Kasumi-1 (cell line): ENCODE measurements around the gene TMSB15B.
"Not testable (repeated sequence)": the region's sequence is repeated elsewhere in the genome, so short reads cannot be mapped to it uniquely, and the experiment has no call there.

Experiments used
- DNase-seq, 2 experiments: peaks; one replicate each; lab custom pipeline; 2025; lab: John Stamatoyannopoulos, UW

Gene TMSB15B

DNA sequence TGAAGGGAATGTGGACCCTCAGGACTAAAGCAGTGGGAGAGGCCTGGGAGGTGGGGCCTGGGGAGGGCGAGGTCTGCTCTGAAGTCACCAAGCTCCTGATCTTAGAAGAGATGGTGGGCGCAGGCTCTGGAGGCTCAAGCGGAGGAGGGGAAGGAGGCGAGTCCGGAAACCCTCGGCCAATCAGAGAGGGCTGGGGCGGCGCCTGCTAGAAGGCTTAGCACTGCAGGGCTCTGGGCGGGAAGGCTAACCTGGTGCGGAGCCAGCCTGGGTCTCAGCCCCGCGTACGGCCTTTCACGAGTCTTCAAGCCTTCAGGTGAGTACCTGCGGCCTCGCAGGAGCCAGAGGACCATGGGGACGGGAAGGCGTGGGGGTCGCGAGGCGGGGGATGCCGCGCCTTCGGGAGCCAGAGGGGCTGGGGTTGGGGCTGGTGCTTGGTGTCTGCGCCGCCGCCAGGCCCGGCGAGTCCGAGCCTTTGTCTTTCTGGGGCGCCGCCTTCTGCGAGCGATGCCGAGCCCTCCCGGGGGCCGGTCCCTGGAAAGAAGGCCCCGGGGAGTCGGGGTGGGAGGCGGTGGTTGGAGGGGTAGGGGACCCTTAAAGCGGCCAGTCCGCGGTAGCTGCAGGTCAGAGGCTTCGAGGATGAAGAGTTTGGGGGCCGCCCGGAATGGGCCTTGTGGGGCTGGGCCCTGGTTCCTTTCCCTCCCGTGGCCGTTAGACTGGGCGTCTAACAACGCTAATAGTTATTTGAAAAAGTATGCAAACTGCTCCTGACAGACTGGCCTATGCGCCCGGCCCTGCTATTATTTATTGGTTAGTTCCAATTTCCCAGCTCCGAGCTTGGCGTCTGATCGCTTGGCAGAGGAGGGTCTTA lies at the start of gene TMSB15B:
TMSB15B (plus strand) TSS at position 217 of the 868 bp plus-strand sequence.
- not testable (repeated sequence) for DNase-seq

DNA sequence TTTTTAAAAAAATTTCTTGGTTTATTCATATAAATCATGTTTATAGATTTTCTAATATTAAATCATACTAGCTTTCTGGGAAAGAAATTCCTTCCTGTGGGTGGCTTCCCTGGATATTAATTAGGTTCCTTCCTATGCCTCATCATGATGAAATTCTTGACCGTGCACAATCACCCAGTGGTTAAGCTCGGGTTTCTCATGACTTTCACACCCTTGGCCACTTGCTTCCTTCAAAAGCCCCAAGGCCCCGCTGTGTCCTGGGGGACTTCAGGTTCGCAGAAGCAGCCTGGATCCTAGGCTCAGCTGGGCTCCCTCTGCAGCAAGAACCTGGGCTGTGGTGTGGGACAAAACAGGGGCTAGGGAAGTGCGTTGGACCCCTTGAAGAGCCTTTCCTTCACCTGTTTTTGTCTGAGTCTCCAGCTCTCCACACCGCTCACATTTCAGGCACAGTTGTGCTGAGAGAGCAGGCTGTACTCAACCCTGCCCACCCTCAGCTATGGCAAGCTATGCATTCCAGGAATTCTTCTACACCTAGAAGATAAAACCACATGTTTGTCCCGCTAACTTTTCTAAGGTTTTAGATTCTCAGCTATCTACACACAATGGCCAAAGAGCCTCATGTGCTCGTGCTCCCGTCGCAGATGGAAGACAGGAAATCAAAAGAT lies 48.9 kb upstream of the TMSB15B start:
- no peak for DNase-seq

DNA sequence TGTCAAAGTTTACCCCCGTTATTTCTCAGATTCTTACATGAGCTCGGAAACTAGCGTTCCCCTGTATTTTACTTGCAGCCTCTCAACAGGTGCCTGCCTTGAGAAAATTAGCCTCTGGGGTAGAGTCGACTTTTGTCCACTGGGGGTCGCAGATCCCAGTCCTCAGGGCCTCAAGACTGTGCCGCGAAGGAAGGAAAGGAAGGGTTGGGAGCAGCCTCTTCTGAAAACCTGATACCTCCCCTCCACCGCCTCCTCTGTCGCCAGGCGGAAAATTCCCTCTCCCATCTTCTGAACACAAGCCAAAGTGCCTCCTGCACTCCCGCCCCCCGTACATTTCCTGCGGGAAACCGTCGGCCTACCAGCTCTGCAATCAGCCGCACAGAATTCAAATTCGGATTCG lies 44.4 kb upstream of the TMSB15B start:
- peak; percentile 53 to 64 for DNase-seq

DNA sequence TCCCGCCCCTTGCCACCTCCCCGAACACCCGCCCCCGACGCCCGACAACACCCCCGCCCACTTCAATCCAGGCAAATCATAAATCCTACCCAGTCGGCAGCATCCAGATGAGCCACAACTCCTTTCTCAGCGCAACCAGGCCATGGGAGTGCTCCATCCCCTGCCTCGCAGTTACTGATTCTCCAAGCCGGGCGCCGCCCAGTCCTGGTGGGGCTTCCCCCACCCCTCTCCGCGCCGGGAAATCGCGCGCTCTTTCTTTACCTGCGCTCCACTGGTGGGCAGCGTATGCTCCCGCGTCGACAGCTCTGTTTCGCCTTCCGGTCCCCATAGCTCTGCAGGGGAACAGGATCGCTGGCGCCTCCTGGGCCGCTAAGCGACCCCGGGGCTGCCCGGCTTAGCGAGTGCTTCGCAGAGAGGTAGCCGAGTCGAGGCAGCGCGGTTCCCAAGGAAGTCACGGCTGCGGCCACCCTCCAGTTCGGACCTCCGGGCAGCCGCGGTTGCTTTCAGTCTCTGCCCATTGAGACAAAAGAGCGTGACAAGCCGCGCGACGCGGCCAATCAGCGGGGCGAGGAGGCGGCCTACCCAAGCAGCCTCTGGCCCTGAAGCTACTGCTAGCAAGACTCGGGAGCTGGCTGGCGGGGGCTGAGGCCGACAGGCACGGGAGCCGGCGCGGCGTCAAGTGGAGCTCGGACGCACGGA lies 43.7 kb upstream of the TMSB15B start:
- peak; percentile 28 to 39 for DNase-seq

DNA sequence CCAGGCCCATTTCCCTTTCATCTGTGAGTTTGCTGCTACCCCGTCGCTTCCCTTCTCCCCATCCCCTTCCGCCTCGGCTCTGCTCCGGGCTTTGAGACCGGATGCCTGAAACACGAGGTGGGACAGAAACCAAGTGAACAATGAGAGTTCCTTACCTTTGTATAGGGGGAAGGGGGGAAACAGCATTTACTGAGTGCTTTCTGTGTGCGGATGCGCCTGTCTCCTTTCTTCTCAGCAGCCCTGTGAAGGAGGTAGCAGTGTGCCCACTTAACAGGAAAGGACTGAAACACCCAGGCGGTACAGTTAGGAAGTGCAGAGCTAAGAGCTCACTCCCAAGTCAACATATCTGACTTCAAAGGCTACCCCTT lies 43.2 kb upstream of the TMSB15B start:
- peak; percentile 67 to 81 for DNase-seq

DNA sequence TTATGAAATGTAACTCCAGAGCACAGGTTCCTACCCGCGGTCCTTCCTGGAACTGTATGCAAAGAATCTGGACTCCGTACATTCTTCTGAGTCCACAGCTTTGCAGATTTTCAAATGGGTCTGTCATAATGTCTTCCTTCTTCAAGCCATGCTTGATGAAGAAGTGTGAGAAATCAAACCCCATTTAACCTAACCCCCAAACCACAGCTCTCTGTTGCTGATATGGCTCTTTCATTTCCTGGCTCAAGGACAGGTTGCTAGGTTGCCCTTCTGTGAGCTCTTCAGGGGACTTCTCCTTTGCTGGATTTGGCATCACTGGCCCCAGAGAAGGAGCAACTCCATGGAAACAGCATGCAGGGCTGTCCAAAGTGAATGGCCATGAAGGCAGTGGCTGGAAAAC lies 41.9 kb upstream of the TMSB15B start:
- not testable (repeated sequence) for DNase-seq

DNA sequence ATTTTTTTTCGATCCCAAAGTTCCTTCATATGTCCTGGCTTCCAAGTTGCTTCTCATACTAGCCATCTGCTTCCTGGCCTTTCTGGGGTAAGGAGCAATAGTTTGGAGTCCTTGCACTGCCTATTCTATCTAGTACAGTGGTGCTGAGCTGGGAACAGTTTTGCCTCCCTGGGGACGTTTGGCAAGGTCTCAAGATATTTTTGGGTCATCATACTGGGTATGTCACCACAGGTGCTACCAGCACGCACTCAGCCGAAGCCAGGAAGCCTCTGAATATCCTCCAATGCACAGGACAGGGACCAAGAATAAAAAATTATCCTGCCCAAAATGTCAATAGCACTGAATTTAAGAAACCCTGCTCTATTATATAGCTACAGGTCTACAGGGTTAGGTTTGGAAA lies 35.4 kb upstream of the TMSB15B start:
- DNase-seq: no peak

DNA sequence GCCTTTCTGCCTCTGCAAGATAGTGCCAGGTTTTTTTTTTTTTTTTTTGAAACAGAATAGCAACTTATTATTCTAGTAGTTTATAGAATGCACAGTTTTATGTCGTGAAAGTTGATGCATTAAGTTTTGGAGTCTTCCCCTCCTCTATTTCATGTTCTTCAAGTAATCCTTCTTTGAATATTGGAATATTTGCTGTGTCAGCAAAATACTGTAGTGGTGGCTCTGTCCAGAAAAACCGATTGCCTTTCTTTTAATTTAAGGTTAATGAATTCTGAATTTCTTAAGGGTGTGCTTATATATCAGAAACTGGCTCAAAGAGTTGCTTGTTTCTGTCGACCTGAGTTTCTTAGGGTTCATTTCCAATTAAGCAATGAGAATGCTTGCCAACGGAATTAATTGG lies 34.8 kb upstream of the TMSB15B start:
- no peak for DNase-seq

DNA sequence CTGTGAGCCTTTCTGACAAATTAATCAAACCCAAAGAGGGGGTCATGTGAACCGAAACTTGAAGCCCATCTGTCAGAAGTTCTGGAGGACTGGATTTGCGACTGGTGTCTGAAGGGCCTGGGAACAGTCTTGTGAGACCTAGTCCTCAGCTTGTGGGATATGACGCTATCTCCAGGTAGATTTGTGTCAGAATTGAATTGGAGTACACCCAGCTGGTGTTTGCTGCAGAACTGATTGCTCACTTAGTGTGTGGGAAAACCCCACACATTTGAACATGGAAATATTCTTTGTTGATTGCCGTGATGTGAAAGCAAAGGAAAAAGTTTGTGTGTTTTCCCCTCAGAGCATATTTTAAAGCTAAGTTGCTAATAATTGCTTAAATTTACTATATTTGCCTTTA lies 30.3 kb upstream of the TMSB15B start:
- no peak for DNase-seq

DNA sequence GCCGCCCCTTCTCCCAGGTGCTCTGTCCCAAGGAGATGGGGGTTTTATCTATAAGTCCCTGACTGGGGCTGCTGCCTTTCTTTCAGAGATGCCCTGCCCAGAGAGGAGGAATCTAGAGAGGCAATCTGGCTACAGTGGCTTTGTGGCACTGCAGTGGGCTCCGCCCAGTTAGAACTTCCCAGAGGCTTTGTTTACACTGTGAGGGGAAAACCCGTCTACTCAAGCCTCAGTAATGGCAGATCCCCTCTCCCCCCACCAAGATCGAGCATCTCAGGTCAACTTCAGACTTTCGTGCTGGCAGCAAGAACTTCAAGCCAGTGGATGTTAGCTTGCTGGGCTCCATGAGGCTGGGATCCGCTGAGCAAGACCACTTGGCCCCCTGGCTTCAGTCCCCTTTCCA lies 22.2 kb upstream of the TMSB15B start:
- DNase-seq: not testable (repeated sequence)

DNA sequence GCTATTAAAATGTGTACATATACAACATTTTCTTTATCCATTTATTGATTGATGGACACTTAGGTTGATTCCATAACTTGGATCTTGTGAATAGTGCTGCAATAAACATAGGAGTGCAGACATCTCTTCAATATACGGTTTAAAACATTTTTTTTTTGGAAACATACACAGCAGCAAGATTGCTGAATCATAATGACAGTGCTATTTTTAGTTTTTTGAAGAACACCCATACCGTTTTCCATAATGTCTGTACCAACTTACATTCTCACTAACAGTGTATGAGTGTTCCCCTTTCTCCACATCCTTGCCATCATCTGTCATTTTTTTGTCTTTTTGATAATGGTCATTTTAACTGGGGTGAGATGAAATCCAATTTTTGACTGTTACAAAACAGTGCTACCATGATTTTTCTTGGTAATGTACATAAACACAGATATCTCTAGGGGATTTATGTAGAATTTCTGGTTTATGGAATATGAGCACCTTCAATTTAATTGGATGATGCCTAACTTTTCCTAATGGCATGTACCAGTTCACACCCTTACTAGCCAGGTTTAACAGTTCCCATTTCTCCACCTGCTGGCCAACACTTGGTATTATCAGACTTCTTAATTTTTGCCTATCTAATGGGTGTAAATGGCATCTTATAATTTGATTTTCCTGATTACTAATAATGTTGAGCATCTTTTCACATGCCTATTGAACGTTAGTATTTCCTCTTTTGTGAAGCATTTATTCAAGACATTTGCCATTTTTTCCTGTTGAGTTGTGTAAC lies 21.0 kb upstream of the TMSB15B start:
- peak; percentile 26 to 48 for DNase-seq

DNA sequence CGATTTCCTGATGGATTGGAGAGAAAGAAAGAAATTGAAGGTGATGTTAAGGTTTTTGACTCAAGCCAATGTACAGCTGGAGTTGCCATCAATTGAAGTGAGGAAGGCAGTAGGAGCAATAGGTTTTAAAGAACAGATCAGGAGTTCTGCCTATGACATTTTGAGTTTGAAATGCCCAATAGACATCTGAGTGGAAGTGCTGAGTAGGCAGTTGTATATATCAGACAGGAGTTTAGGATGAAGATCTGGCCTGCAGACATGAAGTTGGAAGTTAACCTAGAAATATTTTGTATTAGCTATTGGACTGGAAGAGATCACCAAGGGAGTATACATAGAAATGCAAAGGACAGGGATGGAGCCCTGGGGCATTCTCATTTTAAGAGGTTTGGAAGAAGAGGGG lies 12.9 kb upstream of the TMSB15B start:
- no peak for DNase-seq

DNA sequence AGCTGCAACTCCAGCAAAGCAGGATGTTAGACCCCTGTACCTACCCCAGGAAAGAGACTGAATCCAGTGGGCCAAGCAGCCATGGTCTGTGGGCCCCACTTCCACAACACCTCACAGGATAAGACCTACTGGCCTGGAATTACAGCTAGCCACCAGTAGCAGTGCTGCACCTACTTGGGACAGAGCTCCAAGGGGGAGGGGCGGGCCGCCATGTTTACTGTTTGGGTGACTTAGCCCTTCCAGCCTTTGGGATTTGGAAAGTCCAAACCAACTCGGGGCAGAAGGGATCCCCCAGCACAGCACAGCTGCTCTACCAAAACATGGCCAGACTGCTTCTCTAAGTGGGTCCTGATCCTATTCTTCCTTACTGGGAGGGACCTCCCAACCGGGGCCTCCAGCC lies 9.1 kb upstream of the TMSB15B start:
- DNase-seq: no peak

DNA sequence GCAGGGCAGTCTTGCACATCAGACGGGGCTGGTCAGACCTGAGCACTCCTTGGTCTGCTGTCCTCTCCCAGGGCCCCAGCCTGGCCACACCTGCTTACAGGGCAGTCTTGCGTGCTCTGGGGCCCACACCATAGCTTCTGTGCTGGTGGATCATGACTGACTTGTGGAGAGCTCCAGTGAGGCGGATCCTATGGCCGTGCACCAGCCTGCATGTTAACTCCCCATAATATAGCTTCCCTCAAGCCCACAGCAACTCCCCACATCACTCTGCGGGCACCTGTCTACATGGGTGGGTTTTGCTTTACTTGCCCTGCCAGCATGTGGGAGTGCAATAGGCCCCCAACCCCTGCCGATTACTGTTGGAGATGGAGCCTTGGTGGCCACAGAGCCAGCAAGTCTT lies 8.2 kb upstream of the TMSB15B start:
- no peak for DNase-seq

DNA sequence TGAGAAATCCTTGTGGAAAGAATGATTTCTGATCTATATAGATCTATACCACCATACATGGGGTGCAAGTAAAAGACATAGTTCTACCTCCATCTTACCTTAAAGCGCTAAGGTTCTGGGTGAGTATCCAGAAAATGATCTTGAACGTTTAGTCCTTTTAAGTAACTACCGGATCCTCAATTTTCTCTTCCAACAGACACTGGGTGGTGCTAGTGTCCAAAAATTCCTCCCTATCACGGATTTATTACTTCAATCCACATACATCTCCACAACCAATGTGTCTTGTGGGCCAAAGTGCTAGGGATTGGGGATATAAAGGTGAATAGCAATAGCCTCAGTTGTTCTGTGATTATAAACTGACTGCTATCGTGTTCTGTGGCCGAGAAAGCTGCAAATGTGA lies 1.8 kb upstream of the TMSB15B start:
- not testable (repeated sequence) for DNase-seq

DNA sequence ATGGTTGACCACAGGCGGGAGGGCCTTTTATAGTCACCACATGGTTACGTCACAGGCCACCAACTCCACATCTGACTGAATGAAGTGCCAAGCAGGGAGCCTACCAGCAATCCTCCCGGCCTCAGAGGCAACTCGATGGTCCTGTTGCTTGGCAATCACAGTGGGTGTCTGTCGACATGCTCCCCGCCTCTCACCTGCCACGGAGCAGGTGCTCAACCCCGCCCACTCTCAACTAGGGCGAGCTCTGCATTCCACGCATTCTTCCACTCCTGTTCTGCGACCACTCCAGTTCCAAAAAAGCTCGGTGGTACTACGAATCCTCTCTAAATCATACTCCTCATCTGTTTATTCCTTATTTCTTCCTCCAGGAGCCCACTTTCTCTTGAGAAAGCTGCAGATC lies 21.1 kb downstream of the TMSB15B start:
- DNase-seq: not testable (repeated sequence)

DNA sequence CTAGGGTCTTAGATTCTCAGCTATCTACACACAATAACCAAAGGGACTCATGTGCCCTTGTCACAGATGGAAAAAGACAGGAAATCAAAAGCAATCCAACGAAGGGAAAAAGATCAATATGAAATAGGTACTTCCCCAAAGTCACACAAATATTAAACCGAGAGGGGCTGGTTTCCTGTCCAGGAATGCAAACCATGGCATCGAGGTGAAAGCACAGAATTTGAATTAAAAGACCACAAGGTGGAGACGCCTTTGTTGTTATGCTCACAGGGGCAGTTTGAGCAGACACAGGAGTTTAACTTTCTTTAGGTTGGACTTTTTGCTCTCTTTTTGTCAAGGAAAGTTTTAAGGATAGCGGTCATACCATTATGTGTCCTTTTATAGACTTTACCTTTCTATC lies 36.8 kb downstream of the TMSB15B start:
- DNase-seq: no peak

DNA sequence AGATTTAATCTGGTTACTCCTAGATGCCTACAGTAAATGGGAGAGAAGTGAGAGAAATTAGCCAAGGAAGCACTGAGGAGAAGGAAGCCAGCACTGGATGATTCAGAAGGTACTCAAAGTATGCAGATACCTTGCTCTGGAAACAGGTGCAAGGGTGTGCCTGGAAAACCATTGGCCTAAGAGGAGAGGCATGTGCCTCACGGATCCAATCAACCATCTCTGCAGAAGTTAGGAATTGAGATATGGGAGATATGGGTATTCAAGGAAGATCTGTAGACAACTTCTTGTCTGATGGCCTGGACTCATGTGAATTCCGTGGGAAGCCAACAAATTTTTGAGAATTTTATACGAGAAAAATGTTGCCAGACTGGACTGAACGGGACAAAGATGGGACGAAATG lies 46.4 kb downstream of the TMSB15B start:
- DNase-seq: no peak

DNA sequence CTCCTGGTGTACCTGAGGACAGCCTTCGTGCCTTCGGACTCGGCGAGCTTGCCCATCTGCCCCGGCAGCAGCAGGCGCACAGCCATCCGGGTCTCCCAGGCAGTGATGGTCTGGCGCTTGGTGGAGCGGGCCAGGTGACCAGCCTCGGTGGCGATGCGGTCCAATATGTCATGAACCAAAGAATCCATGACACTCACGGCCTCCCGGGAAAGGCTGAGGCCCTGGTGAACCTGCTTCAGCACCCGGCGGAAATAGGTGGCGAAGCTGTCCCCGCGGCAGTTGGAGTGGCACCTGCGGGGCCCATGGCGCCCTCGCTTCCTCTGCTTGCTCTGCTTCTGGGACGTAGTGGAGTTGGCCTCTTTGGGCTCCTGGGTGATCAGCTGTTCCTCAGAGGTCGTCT lies 50.7 kb downstream of the TMSB15B start:
- no peak for DNase-seq

DNA sequence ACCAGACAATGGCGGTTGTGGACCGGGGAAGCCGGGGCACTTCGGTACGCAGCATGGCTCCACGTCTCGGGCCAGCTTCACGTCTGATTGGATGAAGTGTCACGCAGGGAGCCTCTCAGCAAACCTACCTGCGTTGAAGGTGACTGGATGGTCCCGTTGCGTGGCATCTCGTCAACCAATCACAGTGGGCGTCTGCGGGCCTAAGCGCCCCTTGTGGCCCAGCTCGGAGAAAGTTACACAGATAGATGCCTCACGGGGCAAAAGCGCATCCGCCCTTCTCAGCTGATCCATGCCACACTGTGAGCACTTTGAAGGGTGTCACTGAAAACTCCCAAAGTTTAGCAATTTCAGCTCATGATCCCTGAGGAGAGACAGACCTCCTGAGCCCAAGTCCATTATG lies 51.2 kb downstream of the TMSB15B start, which contains the start of gene H2BW1:
H2BW1 (minus strand) TSS at position 103 of the 400 bp plus-strand sequence. CDS start 132 bp downstream, outside the sequence.
- DNase-seq: no peak

DNA sequence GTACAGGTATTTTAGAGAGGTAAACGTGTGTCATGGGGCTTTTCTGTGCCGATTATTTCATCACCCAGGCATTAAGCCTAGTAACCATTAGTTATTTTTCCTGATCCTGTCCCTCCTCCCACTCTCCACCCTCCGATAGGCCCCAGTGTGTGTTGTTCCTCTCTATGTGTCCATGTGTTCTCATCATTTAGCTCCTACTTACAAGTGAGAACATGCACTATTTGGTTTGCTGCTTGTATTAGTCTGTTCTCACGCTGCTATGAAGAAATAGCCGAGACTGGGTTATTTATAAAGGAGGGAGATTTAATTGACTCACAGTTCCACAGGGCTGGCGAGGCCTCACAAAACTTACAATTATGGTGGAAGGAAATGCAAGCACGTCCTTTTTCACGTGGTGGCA lies 53.1 kb downstream of the TMSB15B start:
- DNase-seq: not testable (repeated sequence)
